ENCODE results near the gene SGMS2.
"Not testable (repeated sequence)": the region's sequence is repeated elsewhere in the genome, so short reads cannot be mapped to it uniquely, and the experiment has no call there.

SGMS2 gene

DNA sequence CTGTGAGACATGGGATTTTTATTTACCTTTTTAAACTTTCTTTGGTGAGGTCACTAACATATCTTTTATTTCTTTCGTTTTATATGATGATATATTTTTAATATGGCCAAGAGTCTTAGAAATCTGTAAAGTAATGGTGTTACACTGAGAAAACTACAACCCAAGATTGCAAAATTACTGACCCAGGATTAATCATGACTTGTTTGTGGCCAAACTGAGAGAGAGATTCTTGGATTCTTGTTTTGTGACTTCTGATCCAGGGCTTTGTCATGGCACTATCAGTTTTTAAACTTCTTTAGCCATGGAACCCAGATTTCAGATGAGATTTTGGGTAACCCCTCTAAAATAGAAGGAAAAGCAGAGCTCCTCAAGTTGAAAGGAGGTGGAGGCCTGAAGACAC is 42.0 kb downstream of the SGMS2 start:
- no peak for DNase-seq (ENCODE audit: low spot score)

DNA sequence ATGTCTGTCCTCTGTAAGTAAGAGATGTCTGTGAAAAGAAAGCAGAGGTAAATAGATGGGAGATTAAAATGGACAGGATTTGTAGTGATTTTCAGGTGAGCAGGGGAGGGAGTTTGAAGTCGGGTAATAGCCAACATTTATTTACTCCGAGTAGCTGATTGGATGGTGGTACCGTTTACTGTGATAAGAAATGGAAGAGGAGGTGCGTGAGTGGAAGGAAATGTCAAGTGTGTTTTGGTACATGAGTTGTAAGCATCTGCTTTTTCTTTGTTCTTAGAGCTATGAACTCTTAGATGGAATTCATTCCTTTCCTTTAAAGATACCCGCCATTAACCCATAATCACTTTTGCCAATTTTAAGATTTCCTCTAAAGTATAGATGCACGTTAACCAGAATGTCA is 45.5 kb downstream of the SGMS2 start:
- DNase-seq (ENCODE audit: low spot score): no peak

DNA sequence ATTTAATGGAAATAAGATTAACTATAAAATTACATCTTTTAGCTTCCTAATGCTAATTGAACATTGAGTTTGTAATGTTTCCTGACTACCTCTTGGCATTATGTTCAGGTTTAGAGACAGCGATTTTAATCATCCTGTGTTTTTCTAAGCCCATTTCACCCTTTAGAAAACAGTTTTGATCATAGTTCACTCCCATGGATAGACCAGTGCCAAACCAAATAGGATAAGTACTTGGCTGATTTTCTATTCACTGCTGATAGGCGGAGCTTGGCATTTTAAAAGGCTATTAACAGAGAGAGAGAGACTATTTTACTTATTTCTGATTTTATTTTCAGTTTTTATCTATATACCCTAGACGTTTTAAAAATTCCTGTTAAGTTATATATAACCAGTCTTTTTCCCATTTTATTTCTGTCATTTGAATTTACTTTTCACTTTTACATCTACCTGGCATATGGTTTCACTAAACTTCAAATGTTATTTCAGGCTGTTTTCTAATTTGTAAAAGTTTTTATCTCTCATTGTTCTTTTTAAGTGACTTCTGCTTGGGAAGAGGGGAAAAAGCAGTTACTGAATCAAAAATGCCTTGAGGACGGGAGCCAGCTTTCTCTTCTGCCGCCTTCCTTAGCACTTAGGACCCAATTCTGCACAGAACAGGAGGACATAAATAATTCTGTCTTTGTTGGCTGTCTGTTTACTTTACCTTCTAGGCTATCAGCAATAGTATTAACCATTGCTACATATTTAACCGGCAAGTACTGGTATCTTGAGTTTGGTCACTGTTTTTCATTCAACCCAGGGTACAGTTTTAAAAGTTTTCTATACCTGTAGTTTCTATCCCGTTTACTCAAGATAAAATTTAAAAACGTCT is 46.4 kb downstream of the SGMS2 start:
- no peak for DNase-seq (ENCODE audit: low spot score)

DNA sequence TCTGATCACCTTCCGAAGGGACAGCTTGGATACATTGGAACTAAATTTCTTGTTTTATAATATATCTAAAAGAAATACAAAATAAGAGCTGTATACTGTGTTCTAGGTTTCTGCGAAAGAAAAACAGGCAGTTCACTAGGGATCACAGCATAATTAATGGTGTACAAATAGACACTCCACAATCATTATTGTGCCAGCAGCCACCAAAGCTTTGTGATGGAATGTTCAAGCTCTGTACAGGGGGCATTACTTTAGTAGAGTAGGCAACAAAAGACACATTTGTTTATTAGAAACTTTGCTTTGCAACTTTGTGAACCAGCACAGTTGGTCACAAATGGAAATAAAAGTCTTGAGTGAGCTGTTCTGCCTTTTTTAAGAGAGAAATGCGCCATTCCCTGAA is 49.3 kb downstream of the SGMS2 start:
- DNase-seq (ENCODE audit: low spot score): no peak

GRCh38 chr4:107876099-107876498 is 51.4 kb downstream of the SGMS2 start:
- DNase-seq (ENCODE audit: low spot score): no peak

DNA sequence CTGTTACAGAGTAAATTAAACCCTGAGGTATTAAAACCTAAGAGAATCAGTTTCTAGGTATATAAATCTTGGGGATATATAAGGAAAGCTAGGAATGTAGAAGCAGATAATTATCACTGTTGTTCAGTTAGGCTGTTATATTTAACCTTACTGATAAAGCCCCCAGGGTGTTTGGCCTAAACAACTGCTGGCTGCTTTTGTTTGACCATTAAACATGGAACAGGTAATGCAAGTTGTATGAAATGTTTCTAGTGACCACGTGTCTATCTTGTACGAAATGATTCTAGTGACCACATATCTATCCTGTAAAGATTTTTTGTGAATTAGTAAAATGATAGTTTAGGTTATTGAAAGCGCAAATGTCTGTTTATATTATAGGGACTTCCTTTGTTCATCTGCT is 52.6 kb downstream of the SGMS2 start:
- DNase-seq (ENCODE audit: low spot score): no peak

DNA sequence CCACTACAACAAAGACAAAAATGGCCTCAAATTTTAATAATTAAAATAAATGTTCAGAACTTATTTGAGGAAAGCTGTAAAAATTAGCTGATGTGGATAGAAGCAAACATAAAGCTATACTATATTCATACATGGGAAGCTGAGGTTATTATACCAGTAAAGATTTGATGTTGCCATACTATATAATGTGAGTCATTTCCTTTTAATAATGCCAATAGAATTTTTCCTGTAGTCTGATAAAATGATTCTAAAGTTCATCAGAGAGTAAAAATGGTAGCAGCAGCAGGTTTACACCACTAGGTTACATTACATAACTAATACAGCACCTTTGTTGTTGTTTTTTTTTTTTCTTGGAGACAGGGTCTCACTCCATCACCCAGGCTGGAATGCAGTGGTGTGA is 61.1 kb downstream of the SGMS2 start:
- no peak for DNase-seq (ENCODE audit: low spot score)

DNA sequence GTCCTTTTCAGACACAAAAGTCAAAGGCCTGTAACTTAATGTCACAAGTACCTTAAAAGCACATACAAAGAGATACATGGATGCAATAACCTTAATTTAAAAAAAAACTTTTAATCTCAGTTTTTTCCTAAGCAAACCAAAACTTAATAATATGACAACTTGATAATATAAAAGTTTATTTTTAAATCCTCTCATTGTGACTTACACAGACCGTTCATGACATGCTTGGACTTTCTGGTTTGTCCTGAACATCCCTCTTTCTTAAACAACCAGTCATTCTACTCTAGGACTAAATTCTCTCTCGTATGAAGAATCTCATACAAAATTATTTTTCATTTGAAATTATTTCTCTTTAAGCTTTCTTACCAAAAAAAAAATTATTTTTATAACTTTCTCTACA is 63.5 kb downstream of the SGMS2 start:
- DNase-seq (ENCODE audit: low spot score): no peak

GRCh38 chr4:107890779-107891178 is 66.0 kb downstream of the SGMS2 start:
- no peak for DNase-seq (ENCODE audit: low spot score)

DNA sequence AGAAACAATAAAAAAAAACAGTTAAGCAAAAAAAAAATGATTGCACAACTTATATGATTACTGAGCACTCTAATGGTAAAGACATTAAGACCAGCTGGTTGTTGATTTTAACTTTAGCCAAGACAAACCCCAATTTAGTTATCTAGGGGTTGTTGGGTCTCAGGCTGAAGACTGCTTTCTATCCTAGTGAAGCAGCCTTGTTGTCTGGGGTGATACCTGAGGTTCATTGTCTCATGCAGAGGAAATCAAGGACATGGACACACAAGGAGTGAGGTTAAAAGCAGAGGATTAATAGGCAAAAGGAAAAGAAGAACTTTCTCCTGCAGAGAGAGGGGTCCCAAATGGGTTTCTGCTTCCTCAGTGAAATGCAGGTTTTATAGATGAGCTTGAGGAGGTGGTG is 66.6 kb downstream of the SGMS2 start:
- DNase-seq (ENCODE audit: low spot score): no peak

- DNase-seq (ENCODE audit: low spot score): no peak
Observed at GRCh38 chr4:107893171-107894137, 68.7 kb downstream of the SGMS2 start.

- DNase-seq (ENCODE audit: low spot score): no peak
Observed at GRCh38 chr4:107894138-107894603, 69.4 kb downstream of the SGMS2 start.

DNA sequence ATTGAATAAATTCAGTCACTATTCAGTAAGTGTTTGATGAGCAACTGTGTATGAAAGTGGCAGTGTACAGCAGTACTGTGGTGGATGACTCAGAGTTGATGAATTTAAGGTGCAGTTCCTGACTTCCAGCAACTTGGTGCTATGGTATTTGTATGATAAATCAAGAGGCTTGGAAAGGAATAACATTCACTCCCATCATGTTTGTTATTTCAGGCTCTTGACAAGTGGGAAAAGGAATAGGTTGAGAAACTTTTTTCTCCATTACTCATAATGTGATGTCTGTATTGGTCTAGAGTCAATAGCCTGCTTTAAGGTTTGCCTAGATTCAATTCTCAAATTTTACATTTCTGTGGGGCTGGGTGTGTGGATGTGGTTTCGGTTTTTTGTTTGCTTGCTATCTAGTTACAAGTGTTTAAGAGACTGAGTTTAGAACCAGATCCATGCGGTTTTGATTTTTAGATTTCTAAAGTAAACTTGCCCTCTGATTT is 71.5 kb downstream of the SGMS2 start:
- DNase-seq (ENCODE audit: low spot score): no peak

DNA sequence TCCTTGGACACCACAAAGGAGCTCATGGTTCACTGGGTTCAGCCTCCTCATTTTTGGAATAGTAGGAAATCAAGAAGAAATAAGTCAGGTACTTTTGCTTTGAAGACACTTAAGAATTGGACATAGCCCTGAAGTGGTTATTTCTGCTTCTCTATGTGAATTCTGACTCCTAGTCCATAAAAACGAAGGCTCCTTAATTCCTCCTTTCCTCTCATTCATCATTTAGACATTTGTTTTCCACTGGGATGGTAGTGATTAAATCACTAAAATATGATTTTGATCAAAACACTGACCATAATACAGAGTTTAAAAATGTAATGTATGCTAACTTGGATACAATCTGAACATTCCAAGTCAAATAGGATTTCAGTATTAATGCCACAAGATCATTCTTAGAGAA is 71.9 kb downstream of the SGMS2 start:
- no peak for DNase-seq (ENCODE audit: low spot score)

DNA sequence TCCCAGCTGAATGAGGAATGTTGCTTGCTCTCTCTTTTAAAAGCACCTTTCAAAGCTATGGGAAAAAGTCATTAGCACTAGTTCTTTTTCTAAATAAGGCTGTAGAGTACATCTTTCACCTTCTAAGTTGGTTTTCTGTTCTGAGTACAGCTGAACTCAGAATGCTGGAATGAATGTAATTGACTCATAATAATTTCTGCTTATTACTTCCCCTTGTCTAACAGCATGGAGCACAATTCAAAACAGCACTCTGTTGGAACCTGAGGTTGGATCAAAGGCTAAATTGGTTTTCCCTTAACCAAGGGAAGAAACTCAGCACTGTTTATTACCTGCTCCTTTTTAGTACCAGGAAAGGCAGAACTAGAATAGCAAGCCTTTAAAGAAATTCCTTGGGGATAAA is 73.1 kb downstream of the SGMS2 start:
- no peak for DNase-seq (ENCODE audit: low spot score)

DNA sequence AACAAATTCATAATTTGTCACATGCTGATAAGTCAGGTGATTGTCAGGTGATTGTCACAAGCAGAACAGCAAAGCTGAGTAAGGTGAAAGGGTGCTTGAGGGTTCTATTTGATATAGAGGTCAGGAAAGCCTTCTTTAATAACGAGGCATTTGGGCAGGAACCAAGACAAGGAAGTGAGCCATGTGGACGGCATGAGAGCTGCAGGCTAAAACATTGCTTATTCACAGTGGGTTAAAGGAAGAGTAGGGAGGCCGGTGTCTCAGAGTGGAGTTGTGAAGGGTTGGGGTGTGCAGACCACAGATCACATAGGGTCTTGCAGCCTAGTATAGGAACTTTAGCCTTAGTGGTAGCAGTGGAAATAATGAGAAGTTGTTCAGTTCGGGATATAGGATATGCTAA is 75.3 kb downstream of the SGMS2 start:
- DNase-seq (ENCODE audit: low spot score): no peak

GRCh38 chr4:107900508-107900907 is 75.8 kb downstream of the SGMS2 start:
- DNase-seq (ENCODE audit: low spot score): no peak

DNA sequence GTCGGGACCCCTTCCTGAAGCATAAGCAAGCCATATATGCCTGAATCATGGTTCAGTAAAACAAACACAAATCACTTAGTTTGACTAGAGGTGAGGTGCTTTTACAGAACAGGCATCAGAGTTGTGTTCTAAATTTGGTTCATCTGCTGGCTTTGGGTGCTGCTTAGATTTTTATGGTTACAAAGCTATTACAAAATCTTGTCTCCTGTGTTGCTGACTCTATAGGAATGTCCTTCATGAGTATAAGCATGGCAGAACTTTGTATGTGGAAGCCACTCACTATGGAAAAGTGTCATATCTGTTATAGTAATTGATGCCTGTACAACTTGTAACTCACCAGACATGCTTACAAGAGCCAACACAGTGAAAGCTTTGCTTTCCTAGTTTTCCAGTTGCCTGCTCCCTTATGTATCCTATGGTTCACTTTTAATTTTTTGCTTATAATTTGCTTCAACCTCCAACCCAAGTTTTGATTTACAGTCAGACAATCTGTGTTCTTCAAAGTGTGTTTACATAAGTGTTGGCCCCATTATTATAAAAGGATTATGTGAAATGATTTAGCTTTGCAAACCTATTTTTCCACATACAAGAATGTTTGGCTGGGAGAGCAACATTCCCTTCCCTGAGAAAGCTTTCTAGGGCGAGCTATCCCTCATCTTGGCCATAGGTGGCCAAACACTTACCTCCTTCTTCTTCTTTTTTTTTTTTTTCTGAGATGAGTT is 76.6 kb downstream of the SGMS2 start:
- DNase-seq (ENCODE audit: low spot score): no peak

DNA sequence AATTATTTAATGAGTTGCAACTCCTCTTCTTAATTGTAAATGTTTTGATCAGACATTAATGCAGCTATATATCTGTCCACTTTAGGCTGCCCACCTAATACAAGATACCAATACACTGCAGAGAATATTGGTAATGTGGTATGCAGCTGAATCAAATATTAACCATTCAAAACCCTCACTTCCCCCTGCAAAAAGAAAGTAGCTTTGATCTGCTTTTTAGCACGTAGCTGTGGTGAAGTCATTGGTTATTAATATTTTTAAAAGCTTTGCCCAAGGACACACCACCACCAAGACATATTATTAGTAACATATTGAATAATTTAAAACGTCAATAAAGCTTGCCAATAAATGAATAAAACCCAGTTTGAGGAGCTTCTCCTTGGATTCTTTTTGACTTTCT is 78.0 kb downstream of the SGMS2 start:
- no peak for DNase-seq (ENCODE audit: low spot score)

- not testable (repeated sequence) for DNase-seq (ENCODE audit: low spot score)
Observed at GRCh38 chr4:107905082-107905481, 80.3 kb downstream of the SGMS2 start.

- DNase-seq (ENCODE audit: low spot score): no peak
Observed at GRCh38 chr4:107906458-107907100, 81.8 kb downstream of the SGMS2 start.

- DNase-seq (ENCODE audit: low spot score): no peak
Observed at GRCh38 chr4:107908377-107908776, 83.6 kb downstream of the SGMS2 start.
